Measurements from ENCODE around the gene TRPV3. TPM values are rescaled to one million over a fixed set of nuclear protein-coding genes. Genes with fewer than 3 reads are reported as not detected.

The TRPV3 gene
- total and polyA plus RNA-seq, 2 of the 13 experiments (the other 11 are each of a cell fraction or from before 2014, with no cell fraction given): 0.90 to 1.0 TPM

DNA sequence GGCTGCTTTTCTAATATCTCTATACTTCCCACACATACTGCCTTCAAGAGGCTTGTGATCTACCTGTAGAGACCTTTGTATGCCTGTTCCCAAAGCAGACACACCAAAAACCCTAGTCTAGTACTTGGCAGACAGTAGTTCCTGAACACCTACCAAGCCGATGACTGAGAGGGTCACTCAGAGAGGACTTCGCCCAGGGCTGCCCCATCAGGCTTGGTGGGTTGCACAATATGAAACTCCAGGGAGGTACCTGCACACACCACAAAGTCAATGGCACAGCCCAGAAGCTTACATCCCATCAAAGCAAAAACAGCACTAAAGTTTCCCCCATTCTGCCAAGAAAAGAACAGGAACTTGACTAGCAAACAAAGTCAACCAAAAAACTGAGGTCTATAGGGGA lies 51.6 kb downstream of the TRPV3 start:
- Histone ChIP-seq H3K4me1 (ENCODE audit: insufficient read depth, low read length) (no peaks in the 10 kb centered on the region), H4K20me1 (ENCODE audit: insufficient read depth, low read length) (no peaks in the 10 kb centered on the region), H3K79me2 (ENCODE audit: insufficient read depth, low read length) (no peaks in the 10 kb centered on the region), H2AFZ (ENCODE audit: low read length) (no peak overlapping the region), H3K4me2 (ENCODE audit: low read depth, low read length) (no peak overlapping the region), H3K9ac (ENCODE audit: insufficient read depth, low read depth, low read length) (no peak overlapping the region), H3K27me3 (ENCODE audit: control insufficient read depth in 1 of 2, insufficient read depth in 2 of 2, low read length in 2 of 2) (no peaks in the 10 kb centered on the region), H3K4me3 (replicated peaks in 1 of 3; ENCODE audit: insufficient read depth in 1 of 3, low read depth in 2 of 3, low read length in 3 of 3) (no peak overlapping the region), H3K9me3 (ENCODE audit: low read length) (no peaks in the 10 kb centered on the region), H3K36me3 (replicated peaks in 1 of 2; ENCODE audit: control insufficient read depth in 1 of 2, insufficient read depth in 2 of 2, low read length in 2 of 2) (no peaks in the 10 kb centered on the region), H3K27ac (ENCODE audit: extremely low read length, insufficient read depth, low read length) (no peak overlapping the region)
- in situ Hi-C loops (cut with HindIII; ENCODE audit: extremely low pct_ligation_motif_present, low pct_unique_long_range_greater_than_20kb) (no loop called here), intact Hi-C loops (cut with micrococcal nuclease; ENCODE audit: unreplicated experiment) (no loop called here)
- 5% methylated on average over 2 of the region's 2 CpGs for WGBS (ENCODE audit: low lambda C conversion rate)
- FAIRE-seq (no peak), ATAC-seq (peak; percentile 84), DNase-seq (ENCODE audit: low spot score) (peak; percentile 16)
- ChIA-PET POLR2A (no interaction called here), CTCF (ENCODE audit: low intra/inter-chr PET ratio, low total read pairs) (no interaction called here)
- no TSS peak for BruUV-seq (replicated peaks)
- TF ChIP-seq, protein P1, sequence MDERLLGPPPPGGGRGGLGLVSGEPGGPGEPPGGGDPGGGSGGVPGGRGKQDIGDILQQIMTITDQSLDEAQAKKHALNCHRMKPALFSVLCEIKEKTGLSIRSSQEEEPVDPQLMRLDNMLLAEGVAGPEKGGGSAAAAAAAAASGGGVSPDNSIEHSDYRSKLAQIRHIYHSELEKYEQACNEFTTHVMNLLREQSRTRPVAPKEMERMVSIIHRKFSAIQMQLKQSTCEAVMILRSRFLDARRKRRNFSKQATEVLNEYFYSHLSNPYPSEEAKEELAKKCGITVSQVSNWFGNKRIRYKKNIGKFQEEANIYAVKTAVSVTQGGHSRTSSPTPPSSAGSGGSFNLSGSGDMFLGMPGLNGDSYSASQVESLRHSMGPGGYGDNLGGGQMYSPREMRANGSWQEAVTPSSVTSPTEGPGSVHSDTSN (CRISPR knock-in tag; IDR thresholded peaks at IDR 0.05): no peak
- peak; percentile 93 for TF ChIP-seq CEBPB (IDR thresholded peaks at IDR 0.05; ENCODE audit: borderline replicate concordance, low read depth, low read length)
- TF ChIP-seq TMF1 (CRISPR knock-in tag; IDR thresholded peaks at IDR 0.05; ENCODE audit: low read depth): no peak
- no peak for TF ChIP-seq TEAD2 (CRISPR knock-in tag; IDR thresholded peaks at IDR 0.05)
- TF ChIP-seq HCFC1 (IDR thresholded peaks at IDR 0.05; ENCODE audit: low read depth, low read length): no peak
- TF ChIP-seq RCOR2 (CRISPR knock-in tag; IDR thresholded peaks at IDR 0.05): no peak
- TF ChIP-seq PHF21A (CRISPR knock-in tag; IDR thresholded peaks at IDR 0.05): no peak
- TF ChIP-seq ZNF546 (CRISPR knock-in tag; conservative IDR thresholded peaks at IDR 0.05): no peak
- no peak for TF ChIP-seq NFE2L2 (IDR thresholded peaks at IDR 0.05; ENCODE audit: low read length)
- peak; percentile 70 for TF ChIP-seq CEBPG (CRISPR knock-in tag; IDR thresholded peaks at IDR 0.05)
- TF ChIP-seq, protein P2, sequence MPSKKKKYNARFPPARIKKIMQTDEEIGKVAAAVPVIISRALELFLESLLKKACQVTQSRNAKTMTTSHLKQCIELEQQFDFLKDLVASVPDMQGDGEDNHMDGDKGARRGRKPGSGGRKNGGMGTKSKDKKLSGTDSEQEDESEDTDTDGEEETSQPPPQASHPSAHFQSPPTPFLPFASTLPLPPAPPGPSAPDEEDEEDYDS (CRISPR knock-in tag; IDR thresholded peaks at IDR 0.05): no peak
- TF ChIP-seq, protein P3, sequence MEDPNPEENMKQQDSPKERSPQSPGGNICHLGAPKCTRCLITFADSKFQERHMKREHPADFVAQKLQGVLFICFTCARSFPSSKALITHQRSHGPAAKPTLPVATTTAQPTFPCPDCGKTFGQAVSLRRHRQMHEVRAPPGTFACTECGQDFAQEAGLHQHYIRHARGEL (CRISPR knock-in tag; IDR thresholded peaks at IDR 0.05): no peak
- TF ChIP-seq, protein P4, sequence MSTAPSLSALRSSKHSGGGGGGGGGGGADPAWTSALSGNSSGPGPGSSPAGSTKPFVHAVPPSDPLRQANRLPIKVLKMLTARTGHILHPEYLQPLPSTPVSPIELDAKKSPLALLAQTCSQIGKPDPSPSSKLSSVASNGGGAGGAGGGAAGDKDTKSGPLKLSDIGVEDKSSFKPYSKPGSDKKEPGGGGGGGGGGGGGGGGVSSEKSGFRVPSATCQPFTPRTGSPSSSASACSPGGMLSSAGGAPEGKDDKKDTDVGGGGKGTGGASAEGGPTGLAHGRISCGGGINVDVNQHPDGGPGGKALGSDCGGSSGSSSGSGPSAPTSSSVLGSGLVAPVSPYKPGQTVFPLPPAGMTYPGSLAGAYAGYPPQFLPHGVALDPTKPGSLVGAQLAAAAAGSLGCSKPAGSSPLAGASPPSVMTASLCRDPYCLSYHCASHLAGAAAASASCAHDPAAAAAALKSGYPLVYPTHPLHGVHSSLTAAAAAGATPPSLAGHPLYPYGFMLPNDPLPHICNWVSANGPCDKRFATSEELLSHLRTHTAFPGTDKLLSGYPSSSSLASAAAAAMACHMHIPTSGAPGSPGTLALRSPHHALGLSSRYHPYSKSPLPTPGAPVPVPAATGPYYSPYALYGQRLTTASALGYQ (CRISPR knock-in tag; IDR thresholded peaks at IDR 0.05): no peak
- TF ChIP-seq, protein P5, sequence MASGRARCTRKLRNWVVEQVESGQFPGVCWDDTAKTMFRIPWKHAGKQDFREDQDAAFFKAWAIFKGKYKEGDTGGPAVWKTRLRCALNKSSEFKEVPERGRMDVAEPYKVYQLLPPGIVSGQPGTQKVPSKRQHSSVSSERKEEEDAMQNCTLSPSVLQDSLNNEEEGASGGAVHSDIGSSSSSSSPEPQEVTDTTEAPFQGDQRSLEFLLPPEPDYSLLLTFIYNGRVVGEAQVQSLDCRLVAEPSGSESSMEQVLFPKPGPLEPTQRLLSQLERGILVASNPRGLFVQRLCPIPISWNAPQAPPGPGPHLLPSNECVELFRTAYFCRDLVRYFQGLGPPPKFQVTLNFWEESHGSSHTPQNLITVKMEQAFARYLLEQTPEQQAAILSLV (CRISPR knock-in tag; IDR thresholded peaks at IDR 0.05; ENCODE audit: borderline replicate concordance): no peak
- TF ChIP-seq ZC3H4 (CRISPR knock-in tag; IDR thresholded peaks at IDR 0.05; ENCODE audit: borderline replicate concordance): no peak
- peak; percentile 33; the same call in 1 of the 2 replicates for TF ChIP-seq HNF4G (IDR thresholded peaks at IDR 0.05; ENCODE audit: borderline replicate concordance, low read depth, low read length)
- no peak for TF ChIP-seq HNF4G (CRISPR knock-in tag; IDR thresholded peaks at IDR 0.05; ENCODE audit: borderline replicate concordance, low read depth)
- TF ChIP-seq ZNF552 (CRISPR knock-in tag; IDR thresholded peaks at IDR 0.05; ENCODE audit: borderline replicate concordance): no peak
- TF ChIP-seq, protein P6, sequence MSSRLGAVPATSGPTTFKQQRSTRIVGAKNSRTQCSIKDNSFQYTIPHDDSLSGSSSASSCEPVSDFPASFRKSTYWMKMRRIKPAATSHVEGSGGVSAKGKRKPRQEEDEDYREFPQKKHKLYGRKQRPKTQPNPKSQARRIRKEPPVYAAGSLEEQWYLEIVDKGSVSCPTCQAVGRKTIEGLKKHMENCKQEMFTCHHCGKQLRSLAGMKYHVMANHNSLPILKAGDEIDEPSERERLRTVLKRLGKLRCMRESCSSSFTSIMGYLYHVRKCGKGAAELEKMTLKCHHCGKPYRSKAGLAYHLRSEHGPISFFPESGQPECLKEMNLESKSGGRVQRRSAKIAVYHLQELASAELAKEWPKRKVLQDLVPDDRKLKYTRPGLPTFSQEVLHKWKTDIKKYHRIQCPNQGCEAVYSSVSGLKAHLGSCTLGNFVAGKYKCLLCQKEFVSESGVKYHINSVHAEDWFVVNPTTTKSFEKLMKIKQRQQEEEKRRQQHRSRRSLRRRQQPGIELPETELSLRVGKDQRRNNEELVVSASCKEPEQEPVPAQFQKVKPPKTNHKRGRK (CRISPR knock-in tag; IDR thresholded peaks at IDR 0.05): no peak
- TF ChIP-seq ZNF34 (CRISPR knock-in tag; IDR thresholded peaks at IDR 0.05; ENCODE audit: borderline replicate concordance): no peak
